Stimulated activated CD4-positive, alpha-beta T cell treated with anti-CD3 and anti-CD28 coated beads, Interleukin-1b, Interleukin-23, amount 100 ng/mL, for 4 hours (primary cell): Measurements from ENCODE around the gene SMIM22.
"Not testable (repeated sequence)": the region's sequence is repeated elsewhere in the genome, so short reads cannot be mapped to it uniquely, and the experiment has no call there.

ENCODE experiments used
- DNase-seq, 2 donors: peaks; one replicate each; pipeline ENCODE4 v3.0.0-alpha.2; 2020; ENCODE audit warnings: low read depth in 2 of 2

Gene SMIM22

GRCh38 chr16:4768549-4769305 lies 26.4 kb upstream of the SMIM22 start:
- peak; percentile 66 to 87 for DNase-seq

- no peak for DNase-seq
Observed at GRCh38 chr16:4769306-4769638, 25.9 kb upstream of the SMIM22 start.

- no peak for DNase-seq
Observed at GRCh38 chr16:4771646-4772045, 23.5 kb upstream of the SMIM22 start.

GRCh38 chr16:4772351-4772750 lies 22.8 kb upstream of the SMIM22 start:
- no peak for DNase-seq

GRCh38 chr16:4775005-4775404 lies 20.2 kb upstream of the SMIM22 start:
- DNase-seq = no peak

- DNase-seq = no peak
Observed at GRCh38 chr16:4776141-4776705, 18.9 kb upstream of the SMIM22 start.

GRCh38 chr16:4777339-4778049 lies 17.7 kb upstream of the SMIM22 start:
- no peak for DNase-seq

- no peak for DNase-seq
Observed at GRCh38 chr16:4778050-4778392, 17.1 kb upstream of the SMIM22 start.

- no peak for DNase-seq
Observed at GRCh38 chr16:4780235-4780634, 14.9 kb upstream of the SMIM22 start.

GRCh38 chr16:4783251-4783950 lies 11.8 kb upstream of the SMIM22 start:
- no peak for DNase-seq

GRCh38 chr16:4783951-4784336 lies 11.2 kb upstream of the SMIM22 start:
- DNase-seq = no peak

- not testable (repeated sequence) for DNase-seq
Observed at GRCh38 chr16:4784444-4784987, 10.7 kb upstream of the SMIM22 start.

GRCh38 chr16:4785758-4786433 lies 9.3 kb upstream of the SMIM22 start:
- DNase-seq = no peak

GRCh38 chr16:4787068-4787467 lies 8.1 kb upstream of the SMIM22 start:
- DNase-seq = no peak

GRCh38 chr16:4787627-4788482 lies 7.3 kb upstream of the SMIM22 start, which contains the start of gene SEPTIN12:
TSS of gene SEPTIN12 (minus strand) at chr16:4788345. CDS start at chr16:4787645, 700 bp downstream.
- no peak for DNase-seq

GRCh38 chr16:4788489-4788889 lies 6.7 kb upstream of the SMIM22 start:
- no peak for DNase-seq

- no peak for DNase-seq
Observed at GRCh38 chr16:4788910-4789309, 6.3 kb upstream of the SMIM22 start.

GRCh38 chr16:4790261-4790660 lies 4.9 kb upstream of the SMIM22 start:
- DNase-seq = no peak

- DNase-seq = no peak
Observed at GRCh38 chr16:4790871-4791270, 4.3 kb upstream of the SMIM22 start.

- DNase-seq = no peak
Observed at GRCh38 chr16:4792951-4793513, 2.1 kb upstream of the SMIM22 start.
